WTC11 (cell line): ENCODE results near the gene MAGEC3. TPM values are rescaled to one million over a fixed set of nuclear protein-coding genes. Genes with fewer than 3 reads are reported as not detected.

ENCODE experiments used
- ATAC-seq: fragments of 200-7000 bp; cut with Tn5 transposase; 2 replicates; pipeline ENCODE4 v1.10.0; 2021; ENCODE audit warnings: mild to moderate bottlenecking, moderate library complexity
- CTCF ChIA-PET: fragments of 300-600 bp; sonication (Branson Sonifier 250); formaldehyde crosslinking; loops from one replicate; lab custom pipeline; 2021; ENCODE audit warnings: antibody characterized with exemption; lab: Charles Lee
- POLR2A ChIA-PET: fragments of 350-600 bp; sonication (Branson Sonifier 250); formaldehyde crosslinking; loops from one replicate; lab custom pipeline; 2021; ENCODE audit warnings: antibody characterized with exemption; lab: Charles Lee
- DNase-seq: peaks from one replicate; pipeline ENCODE4 v3.0.0; 2021; ENCODE audit warnings: low spot score
- H3K27ac Mint-ChIP-seq: 2 replicates; pipeline ENCODE4 v1.8.0; 2021; ENCODE audit warnings: mixed read lengths
- H3K27me3 Mint-ChIP-seq: 2 replicates; pipeline ENCODE4 v1.8.0; 2021; ENCODE audit warnings: low read depth, mild to moderate bottlenecking, moderate library complexity, mixed read lengths
- H3K36me3 Mint-ChIP-seq: 2 replicates; pipeline ENCODE4 v1.8.0; 2021; ENCODE audit warnings: mixed read lengths
- H3K4me1 Mint-ChIP-seq: 2 replicates; pipeline ENCODE4 v1.8.0; 2022; ENCODE audit warnings: mixed read lengths
- H3K4me3 Mint-ChIP-seq: 2 replicates; pipeline ENCODE4 v1.8.0; 2021; ENCODE audit warnings: mild to moderate bottlenecking, moderate library complexity, mixed read lengths
- H3K9me3 Mint-ChIP-seq: 2 replicates; pipeline ENCODE4 v1.8.0; 2021; ENCODE audit warnings: mixed read lengths
- CREM ChIP-seq: sonication (generic); formaldehyde crosslinking; IDR thresholded peaks from 2 replicates; pipeline ENCODE4 v1.8.1; 2022; ENCODE audit warnings: mild to moderate bottlenecking, missing genetic modification reagents, moderate library complexity
- ELF4 ChIP-seq: sonication (generic); formaldehyde crosslinking; IDR thresholded peaks from 2 replicates; pipeline ENCODE4 v1.8.1; 2022; ENCODE audit warnings: low read depth, mild to moderate bottlenecking, moderate library complexity, missing genetic modification reagents
- EMX1 ChIP-seq: fragments of 250-450 bp; sonication (Bioruptor Pico); IDR thresholded peaks from 2 replicates; pipeline ENCODE4 v1.8.0; 2021; ENCODE audit warnings: mild to moderate bottlenecking
- FOXK1 ChIP-seq: sonication (generic); formaldehyde crosslinking; IDR thresholded peaks from 2 replicates; pipeline ENCODE4 v1.8.0; 2022; ENCODE audit warnings: mild to moderate bottlenecking, moderate library complexity, missing genetic modification reagents
- FOXP1 ChIP-seq: sonication (generic); formaldehyde crosslinking; IDR thresholded peaks from 2 replicates; pipeline ENCODE4 v1.8.0; 2022; ENCODE audit warnings: missing genetic modification reagents, mild to moderate bottlenecking, moderate library complexity, borderline replicate concordance
- GTF2I ChIP-seq: fragments of 250-450 bp; sonication (Bioruptor Pico); conservative IDR thresholded peaks from 2 replicates; pipeline ENCODE4 v1.4.0; 2021; ENCODE audit warnings: mild to moderate bottlenecking
- IRF2 ChIP-seq: sonication (generic); formaldehyde crosslinking; IDR thresholded peaks from 2 replicates; pipeline ENCODE4 v1.8.0; 2022; ENCODE audit warnings: low read depth, missing genetic modification reagents, borderline replicate concordance
- JAZF1 ChIP-seq: fragments of 250-450 bp; sonication (Bioruptor Pico); IDR thresholded peaks from 2 replicates; pipeline ENCODE4 v1.9.0; 2021; ENCODE audit warnings: moderate library complexity, mild to moderate bottlenecking, inconsistent platforms
- KAT7 ChIP-seq: sonication (generic); formaldehyde crosslinking; IDR thresholded peaks from 2 replicates; pipeline ENCODE4 v1.8.1; 2023; ENCODE audit warnings: missing genetic modification reagents, mild to moderate bottlenecking, borderline replicate concordance
- NFYB ChIP-seq: sonication (generic); formaldehyde crosslinking; conservative IDR thresholded peaks from 2 replicates; pipeline ENCODE4 v1.8.0; 2022; ENCODE audit warnings: low read depth, missing genetic modification reagents
- NR3C1 ChIP-seq: sonication (generic); formaldehyde crosslinking; conservative IDR thresholded peaks from 2 replicates; pipeline ENCODE4 v1.8.1; 2023; ENCODE audit warnings: low read depth, mild to moderate bottlenecking, missing genetic modification reagents
- PRRX2 ChIP-seq: fragments of 250-450 bp; sonication (Bioruptor Pico); IDR thresholded peaks from 2 replicates; pipeline ENCODE4 v1.8.0; 2021; ENCODE audit warnings: mild to moderate bottlenecking
- SOX15 ChIP-seq: fragments of 250-450 bp; sonication (Bioruptor Pico); IDR thresholded peaks from 2 replicates; pipeline ENCODE4 v1.9.0; 2021; ENCODE audit warnings: mild to moderate bottlenecking
- SP1 ChIP-seq: sonication (generic); formaldehyde crosslinking; conservative IDR thresholded peaks from 2 replicates; pipeline ENCODE4 v1.8.1; 2022; ENCODE audit warnings: missing genetic modification reagents
- TP53 ChIP-seq: sonication (generic); formaldehyde crosslinking; IDR thresholded peaks from 2 replicates; pipeline ENCODE4 v1.8.1; 2023; ENCODE audit warnings: mild to moderate bottlenecking, missing genetic modification reagents
- ZNF263 ChIP-seq: sonication (generic); formaldehyde crosslinking; IDR thresholded peaks from 2 replicates; pipeline ENCODE4 v1.8.1; 2022; ENCODE audit warnings: low read depth, mild to moderate bottlenecking, moderate library complexity, missing genetic modification reagents
- ZNF416 ChIP-seq: fragments of 250-450 bp; sonication (Bioruptor Pico); IDR thresholded peaks from 2 replicates; pipeline ENCODE4 v1.9.0; 2021; ENCODE audit warnings: mild to moderate bottlenecking, inconsistent platforms
- ZNF671 ChIP-seq: fragments of 250-450 bp; sonication (Bioruptor Pico); IDR thresholded peaks from 2 replicates; pipeline ENCODE4 v1.8.0; 2021; ENCODE audit warnings: mild to moderate bottlenecking
- total RNA-seq: library from RNA; stranded (reverse); gene quantifications from 3 replicates; pipeline ENCODE4 v1.2.3, GENCODE V29; 2021
- TF ChIP-seq, protein P1 (sequence below): fragments of 200-600 bp; IDR thresholded peaks from 2 replicates; pipeline ENCODE4 v1.8.0; 2022; ENCODE audit warnings: antibody characterized with exemption
- TF ChIP-seq, protein P2 (sequence below): sonication (generic); formaldehyde crosslinking; IDR thresholded peaks from 2 replicates; pipeline ENCODE4 v1.8.0; 2022; ENCODE audit warnings: mild to moderate bottlenecking, missing genetic modification reagents
- TF ChIP-seq, protein P3 (sequence below): fragments of 250-450 bp; sonication (Bioruptor Pico); IDR thresholded peaks from 2 replicates; pipeline ENCODE4 v1.9.0; 2021; ENCODE audit warnings: moderate library complexity, mild to moderate bottlenecking, inconsistent platforms, borderline replicate concordance
- TF ChIP-seq, protein P4 (sequence below): fragments of 250-450 bp; sonication (Bioruptor Pico); IDR thresholded peaks from 2 replicates; pipeline ENCODE4 v1.9.0; 2021; ENCODE audit warnings: mild to moderate bottlenecking

The MAGEC3 gene
- total RNA-seq, 1 experiment from 2014 or later = not detected

DNA sequence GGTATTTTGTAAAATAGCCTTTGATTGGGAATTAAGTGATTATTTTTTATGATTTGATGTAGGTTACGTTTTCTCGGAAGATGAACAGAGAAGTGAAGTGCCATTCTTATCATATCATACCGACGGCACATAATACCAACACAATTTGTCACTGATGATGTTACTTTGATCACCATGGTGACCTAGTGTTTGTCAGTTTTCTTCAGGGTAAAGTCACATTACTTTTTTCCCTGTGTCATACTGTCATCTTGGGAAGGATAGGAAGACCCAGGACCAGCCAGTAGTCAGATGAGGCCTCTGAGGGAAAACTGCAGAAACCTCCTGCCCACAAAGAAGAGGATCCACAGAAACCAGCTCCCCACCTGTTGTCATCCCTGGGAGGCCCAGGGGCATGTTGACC, 64.2 kb downstream of the MAGEC3 start (continued):
- TF ChIP-seq GTF2I (CRISPR knock-in tag) (no peak), SOX15 (no peak), ZNF263 (CRISPR knock-in tag) (no peak), FOXP1 (CRISPR knock-in tag) (no peak), CREM (CRISPR knock-in tag) (no peak)
- TF ChIP-seq, protein P1, sequence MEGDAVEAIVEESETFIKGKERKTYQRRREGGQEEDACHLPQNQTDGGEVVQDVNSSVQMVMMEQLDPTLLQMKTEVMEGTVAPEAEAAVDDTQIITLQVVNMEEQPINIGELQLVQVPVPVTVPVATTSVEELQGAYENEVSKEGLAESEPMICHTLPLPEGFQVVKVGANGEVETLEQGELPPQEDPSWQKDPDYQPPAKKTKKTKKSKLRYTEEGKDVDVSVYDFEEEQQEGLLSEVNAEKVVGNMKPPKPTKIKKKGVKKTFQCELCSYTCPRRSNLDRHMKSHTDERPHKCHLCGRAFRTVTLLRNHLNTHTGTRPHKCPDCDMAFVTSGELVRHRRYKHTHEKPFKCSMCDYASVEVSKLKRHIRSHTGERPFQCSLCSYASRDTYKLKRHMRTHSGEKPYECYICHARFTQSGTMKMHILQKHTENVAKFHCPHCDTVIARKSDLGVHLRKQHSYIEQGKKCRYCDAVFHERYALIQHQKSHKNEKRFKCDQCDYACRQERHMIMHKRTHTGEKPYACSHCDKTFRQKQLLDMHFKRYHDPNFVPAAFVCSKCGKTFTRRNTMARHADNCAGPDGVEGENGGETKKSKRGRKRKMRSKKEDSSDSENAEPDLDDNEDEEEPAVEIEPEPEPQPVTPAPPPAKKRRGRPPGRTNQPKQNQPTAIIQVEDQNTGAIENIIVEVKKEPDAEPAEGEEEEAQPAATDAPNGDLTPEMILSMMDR = no peak

DNA sequence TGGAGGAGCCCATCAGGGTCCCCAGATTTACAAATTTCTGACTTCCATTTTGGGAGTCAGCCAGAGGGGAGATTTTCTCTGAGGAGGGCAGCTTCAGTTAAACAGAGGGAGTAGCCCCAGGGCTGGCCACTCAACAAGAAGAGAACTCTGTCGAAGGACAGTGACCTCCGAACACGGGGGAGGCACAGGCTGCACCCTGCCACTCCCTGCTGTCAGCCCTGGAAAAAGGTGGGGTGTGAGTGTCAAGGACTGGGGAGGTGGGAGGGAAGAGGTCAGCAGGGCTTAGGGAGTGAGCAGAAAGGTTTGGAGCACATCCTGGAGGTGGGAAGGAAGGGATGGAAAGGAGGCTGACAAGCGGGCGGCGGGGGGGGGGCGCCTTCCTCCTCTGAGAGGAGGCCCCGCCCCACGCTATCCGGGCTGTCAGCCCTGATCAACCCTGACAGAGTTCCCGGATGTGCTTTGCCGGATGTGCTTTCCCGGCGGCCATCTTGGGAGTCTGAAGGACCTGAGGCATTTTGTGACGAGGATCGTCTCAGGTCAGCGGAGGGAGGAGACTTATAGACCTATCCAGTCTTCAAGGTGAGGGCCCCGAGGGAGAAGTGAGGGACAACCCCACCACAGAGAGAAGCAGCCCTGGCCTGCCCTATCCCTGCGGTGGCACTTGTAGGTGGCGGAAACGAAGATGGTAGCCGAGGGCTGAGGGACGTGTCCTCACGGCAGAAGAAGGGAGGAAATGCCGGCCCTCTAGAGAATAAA, 65.5 kb downstream of the MAGEC3 start, which contains the start of gene MAGEC1:
MAGEC1 (plus strand) TSS at position 495 of the 756 bp plus-strand sequence. CDS start 1,179 bp downstream, outside the sequence.
- ChIA-PET CTCF (no interaction called here), POLR2A (no interaction called here)
- Mint-ChIP-seq H3K36me3 (peaks cover 18% of the 10 kb centered on the region), H3K4me3 (no peak within 1 kb of the TSS), H3K4me1 (no peaks in the 10 kb centered on the region), H3K27me3 (no peaks in the 10 kb centered on the region), H3K9me3 (peaks cover 26% of the 10 kb centered on the region), H3K27ac (no peak within 1 kb of the TSS)
- ATAC-seq (no peak), DNase-seq (no peak)
- TF ChIP-seq EMX1 (CRISPR knock-in tag) = no peak
- TF ChIP-seq, protein P1 = no peak
- TF ChIP-seq PRRX2 (CRISPR knock-in tag) = no peak
- no peak for TF ChIP-seq FOXK1 (CRISPR knock-in tag)
- TF ChIP-seq JAZF1 (CRISPR knock-in tag) = no peak
- TF ChIP-seq, protein P2, sequence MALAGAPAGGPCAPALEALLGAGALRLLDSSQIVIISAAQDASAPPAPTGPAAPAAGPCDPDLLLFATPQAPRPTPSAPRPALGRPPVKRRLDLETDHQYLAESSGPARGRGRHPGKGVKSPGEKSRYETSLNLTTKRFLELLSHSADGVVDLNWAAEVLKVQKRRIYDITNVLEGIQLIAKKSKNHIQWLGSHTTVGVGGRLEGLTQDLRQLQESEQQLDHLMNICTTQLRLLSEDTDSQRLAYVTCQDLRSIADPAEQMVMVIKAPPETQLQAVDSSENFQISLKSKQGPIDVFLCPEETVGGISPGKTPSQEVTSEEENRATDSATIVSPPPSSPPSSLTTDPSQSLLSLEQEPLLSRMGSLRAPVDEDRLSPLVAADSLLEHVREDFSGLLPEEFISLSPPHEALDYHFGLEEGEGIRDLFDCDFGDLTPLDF (CRISPR knock-in tag) = no peak
- TF ChIP-seq KAT7 (CRISPR knock-in tag) = no peak
- no peak for TF ChIP-seq NR3C1
- TF ChIP-seq TP53 (CRISPR knock-in tag) = no peak
- no peak for TF ChIP-seq ELF4 (CRISPR knock-in tag)
- TF ChIP-seq, protein P3, sequence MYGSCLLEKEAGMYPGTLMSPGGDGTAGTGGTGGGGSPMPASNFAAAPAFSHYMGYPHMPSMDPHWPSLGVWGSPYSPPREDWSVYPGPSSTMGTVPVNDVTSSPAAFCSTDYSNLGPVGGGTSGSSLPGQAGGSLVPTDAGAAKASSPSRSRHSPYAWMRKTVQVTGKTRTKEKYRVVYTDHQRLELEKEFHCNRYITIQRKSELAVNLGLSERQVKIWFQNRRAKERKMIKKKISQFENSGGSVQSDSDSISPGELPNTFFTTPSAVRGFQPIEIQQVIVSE (CRISPR knock-in tag) = no peak
- TF ChIP-seq SP1 (CRISPR knock-in tag) = no peak
- TF ChIP-seq NFYB = no peak

DNA sequence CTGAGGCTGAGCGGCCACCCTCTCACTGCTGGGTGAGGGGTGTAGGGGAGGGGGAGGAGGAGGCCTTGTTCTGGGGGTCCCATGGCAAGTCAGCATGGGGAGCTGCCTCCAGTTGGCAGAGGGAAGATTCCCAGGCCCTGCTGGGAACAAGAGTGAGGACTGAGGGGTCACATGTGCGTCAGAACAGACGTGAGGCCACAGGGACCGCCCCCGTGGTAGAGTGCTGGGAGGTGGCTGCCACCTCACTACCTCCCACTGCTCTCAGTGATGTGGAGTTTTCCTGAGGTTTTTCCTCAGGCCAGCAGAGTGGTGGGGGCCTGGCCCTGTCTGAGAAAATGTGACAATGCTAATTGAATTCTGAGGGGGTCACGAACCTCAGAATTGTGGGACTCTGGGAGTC, 66.1 kb downstream of the MAGEC3 start:
- no peak for ATAC-seq
- no peak overlapping the region for H3K27ac Mint-ChIP-seq
- H3K36me3 Mint-ChIP-seq = peaks cover 18% of the 10 kb centered on the region
- no peaks in the 10 kb centered on the region for H3K4me1 Mint-ChIP-seq
- no peak overlapping the region for H3K4me3 Mint-ChIP-seq
- peaks cover 26% of the 10 kb centered on the region for H3K9me3 Mint-ChIP-seq
- TF ChIP-seq ZNF671 (CRISPR knock-in tag) (no peak), ZNF416 (CRISPR knock-in tag) (no peak), FOXK1 (CRISPR knock-in tag) (no peak), SOX15 (no peak), IRF2 (CRISPR knock-in tag) (no peak)
- TF ChIP-seq, protein P4, sequence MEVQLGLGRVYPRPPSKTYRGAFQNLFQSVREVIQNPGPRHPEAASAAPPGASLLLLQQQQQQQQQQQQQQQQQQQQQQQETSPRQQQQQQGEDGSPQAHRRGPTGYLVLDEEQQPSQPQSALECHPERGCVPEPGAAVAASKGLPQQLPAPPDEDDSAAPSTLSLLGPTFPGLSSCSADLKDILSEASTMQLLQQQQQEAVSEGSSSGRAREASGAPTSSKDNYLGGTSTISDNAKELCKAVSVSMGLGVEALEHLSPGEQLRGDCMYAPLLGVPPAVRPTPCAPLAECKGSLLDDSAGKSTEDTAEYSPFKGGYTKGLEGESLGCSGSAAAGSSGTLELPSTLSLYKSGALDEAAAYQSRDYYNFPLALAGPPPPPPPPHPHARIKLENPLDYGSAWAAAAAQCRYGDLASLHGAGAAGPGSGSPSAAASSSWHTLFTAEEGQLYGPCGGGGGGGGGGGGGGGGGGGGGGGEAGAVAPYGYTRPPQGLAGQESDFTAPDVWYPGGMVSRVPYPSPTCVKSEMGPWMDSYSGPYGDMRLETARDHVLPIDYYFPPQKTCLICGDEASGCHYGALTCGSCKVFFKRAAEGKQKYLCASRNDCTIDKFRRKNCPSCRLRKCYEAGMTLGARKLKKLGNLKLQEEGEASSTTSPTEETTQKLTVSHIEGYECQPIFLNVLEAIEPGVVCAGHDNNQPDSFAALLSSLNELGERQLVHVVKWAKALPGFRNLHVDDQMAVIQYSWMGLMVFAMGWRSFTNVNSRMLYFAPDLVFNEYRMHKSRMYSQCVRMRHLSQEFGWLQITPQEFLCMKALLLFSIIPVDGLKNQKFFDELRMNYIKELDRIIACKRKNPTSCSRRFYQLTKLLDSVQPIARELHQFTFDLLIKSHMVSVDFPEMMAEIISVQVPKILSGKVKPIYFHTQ = no peak
- TF ChIP-seq, protein P2 (CRISPR knock-in tag) = no peak
- no peak for DNase-seq
- no peaks in the 10 kb centered on the region for H3K27me3 Mint-ChIP-seq
- POLR2A ChIA-PET = no interaction called here
- CTCF ChIA-PET = no interaction called here
